PC-9 (cell line): ENCODE data around the gene PRF1.

Experiments
- EZH2 ChIP-seq: fragments of 200-600 bp; sonication (generic); IDR thresholded peaks from 2 replicates; pipeline ENCODE4 v1.8.0; 2017; ENCODE audit warnings: antibody characterized with exemption, low read depth
- TF ChIP-seq, protein P1 (sequence below): fragments of 200-600 bp; sonication (generic); conservative IDR thresholded peaks from 2 replicates; pipeline ENCODE4 v1.6.1; 2017; ENCODE audit warnings: mixed run types, antibody characterized with exemption, mild to moderate bottlenecking, moderate library complexity

DNA sequence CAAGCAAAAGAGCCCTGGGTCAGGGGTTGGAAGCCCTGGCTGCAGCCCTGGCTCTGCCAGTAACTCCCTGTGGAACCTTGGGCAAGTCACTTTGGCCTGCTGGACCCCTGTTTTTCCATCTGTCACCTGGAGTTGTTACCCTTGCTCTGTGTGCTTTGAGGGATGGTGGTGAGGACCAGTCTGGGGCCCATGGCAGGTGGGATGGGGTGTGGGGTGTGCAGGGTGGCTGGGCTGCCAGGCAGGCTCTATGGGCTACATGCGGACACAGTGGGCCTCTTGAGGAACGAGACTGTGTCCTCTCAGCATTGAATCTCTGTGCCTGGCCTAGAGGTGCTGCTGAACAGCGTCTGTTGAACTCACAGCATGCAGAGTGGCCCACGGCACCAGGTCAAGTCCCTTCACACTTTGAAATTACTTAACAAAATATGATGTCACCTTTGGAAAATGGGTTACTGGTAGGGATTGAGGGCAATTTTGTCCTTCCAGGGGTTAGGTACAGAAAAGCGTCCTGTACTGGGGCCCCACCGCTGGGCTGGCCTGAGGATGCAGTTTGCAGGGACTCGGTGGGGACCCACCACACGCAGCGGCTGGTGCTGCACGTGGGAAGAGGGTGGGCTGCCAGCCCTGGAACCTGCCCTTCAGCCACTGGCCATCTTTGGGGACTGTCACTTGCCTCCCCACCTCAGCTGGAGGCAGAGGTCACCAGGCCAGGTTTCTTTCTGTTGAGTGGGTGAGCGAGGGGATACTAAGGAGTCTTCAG lies 45.3 kb downstream of the PRF1 start:
- TF ChIP-seq, protein P1, sequence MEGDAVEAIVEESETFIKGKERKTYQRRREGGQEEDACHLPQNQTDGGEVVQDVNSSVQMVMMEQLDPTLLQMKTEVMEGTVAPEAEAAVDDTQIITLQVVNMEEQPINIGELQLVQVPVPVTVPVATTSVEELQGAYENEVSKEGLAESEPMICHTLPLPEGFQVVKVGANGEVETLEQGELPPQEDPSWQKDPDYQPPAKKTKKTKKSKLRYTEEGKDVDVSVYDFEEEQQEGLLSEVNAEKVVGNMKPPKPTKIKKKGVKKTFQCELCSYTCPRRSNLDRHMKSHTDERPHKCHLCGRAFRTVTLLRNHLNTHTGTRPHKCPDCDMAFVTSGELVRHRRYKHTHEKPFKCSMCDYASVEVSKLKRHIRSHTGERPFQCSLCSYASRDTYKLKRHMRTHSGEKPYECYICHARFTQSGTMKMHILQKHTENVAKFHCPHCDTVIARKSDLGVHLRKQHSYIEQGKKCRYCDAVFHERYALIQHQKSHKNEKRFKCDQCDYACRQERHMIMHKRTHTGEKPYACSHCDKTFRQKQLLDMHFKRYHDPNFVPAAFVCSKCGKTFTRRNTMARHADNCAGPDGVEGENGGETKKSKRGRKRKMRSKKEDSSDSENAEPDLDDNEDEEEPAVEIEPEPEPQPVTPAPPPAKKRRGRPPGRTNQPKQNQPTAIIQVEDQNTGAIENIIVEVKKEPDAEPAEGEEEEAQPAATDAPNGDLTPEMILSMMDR, result no peak
- no peak for TF ChIP-seq EZH2
